Cardiac fibroblast (primary cell): ENCODE results near the gene GOLGA3.

Experiments
- DNase-seq, 2 donors: peaks; one replicate each; pipeline versions ENCODE4 v3.0.0 to v3.0.0-alpha.2; 2010; ENCODE audit warnings: low read depth in 2 of 2
- H3K4me3 ChIP-seq, 2 donors: replicated peaks in 1 of 2; 1 replicate in 1 of 2; 2 replicates in 1 of 2; pipeline ENCODE4 v1.5.1; 2011; ENCODE audit warnings: low read depth in 2 of 2, low read length in 2 of 2, mild to moderate bottlenecking in 2 of 2, moderate library complexity in 1 of 2
- CTCF ChIP-seq: IDR thresholded peaks from one replicate; pipeline ENCODE4 v1.5.1; 2011; ENCODE audit warnings: low read depth, mild to moderate bottlenecking, low read length, inconsistent platforms

Gene GOLGA3

GRCh38 chr12:132740313-132740646 is 88.4 kb downstream of the GOLGA3 start:
- no peak overlapping the region for H3K4me3 ChIP-seq
- DNase-seq: no peak
- no peak for TF ChIP-seq CTCF

- no peak for DNase-seq
- no peak overlapping the region for H3K4me3 ChIP-seq
- TF ChIP-seq CTCF: no peak
Observed at GRCh38 chr12:132739600-132740312, 88.9 kb downstream of the GOLGA3 start.

- TF ChIP-seq CTCF: no peak
- no peak overlapping the region for H3K4me3 ChIP-seq
- DNase-seq: no peak
Observed at GRCh38 chr12:132736913-132737312, 91.8 kb downstream of the GOLGA3 start.

GRCh38 chr12:132736378-132736777 is 92.3 kb downstream of the GOLGA3 start:
- no peak overlapping the region for H3K4me3 ChIP-seq
- no peak for DNase-seq
- no peak for TF ChIP-seq CTCF

GRCh38 chr12:132735496-132735895 is 93.2 kb downstream of the GOLGA3 start:
- TF ChIP-seq CTCF: no peak
- H3K4me3 ChIP-seq: no peak overlapping the region
- no peak for DNase-seq

GRCh38 chr12:132734206-132734605 is 94.5 kb downstream of the GOLGA3 start:
- DNase-seq: no peak
- no peak overlapping the region for H3K4me3 ChIP-seq
- TF ChIP-seq CTCF: no peak

GRCh38 chr12:132731574-132731973 is 97.1 kb downstream of the GOLGA3 start:
- H3K4me3 ChIP-seq: no peak overlapping the region
- no peak for DNase-seq
- TF ChIP-seq CTCF: no peak
